SJSA1 (cell line): Measurements from ENCODE around the gene GLB1L3. TPM values are rescaled to one million over a fixed set of nuclear protein-coding genes. Genes with fewer than 3 reads are reported as not detected.

Experiments used
- DNase-seq, 2 experiments: peaks; one replicate each; pipeline ENCODE4 v3.0.0-alpha.2; 2015 to 2020; ENCODE audit warnings: low spot score in 2 of 2, low read depth in 1 of 2
- H3K27ac ChIP-seq: fragments of 250-450 bp; sonication (Bioruptor Pico); 2 replicates; pipeline ENCODE4 v1.5.1; 2020; ENCODE audit warnings: mild to moderate bottlenecking, moderate library complexity
- H3K27me3 ChIP-seq: fragments of 250-450 bp; sonication (Bioruptor Pico); replicated peaks from 2 replicates; pipeline ENCODE4 v1.5.1; 2020; ENCODE audit warnings: mild to moderate bottlenecking, moderate library complexity
- H3K36me3 ChIP-seq: fragments of 250-450 bp; sonication (Bioruptor Pico); 2 replicates; pipeline ENCODE4 v1.5.1; 2020; ENCODE audit warnings: mild to moderate bottlenecking
- H3K4me1 ChIP-seq: fragments of 250-450 bp; sonication (Bioruptor Pico); replicated peaks from 2 replicates; pipeline ENCODE4 v1.6.1; 2021; ENCODE audit warnings: mild to moderate bottlenecking
- H3K4me3 ChIP-seq: fragments of 250-450 bp; sonication (Bioruptor Pico); 2 replicates; pipeline ENCODE4 v1.5.1; 2020; ENCODE audit warnings: mild to moderate bottlenecking
- H3K9me3 ChIP-seq: fragments of 250-450 bp; sonication (Bioruptor Pico); replicated peaks from 2 replicates; pipeline ENCODE4 v1.5.1; 2020; ENCODE audit warnings: mild to moderate bottlenecking
- total RNA-seq: library from RNA; depleted of rRNA; stranded (reverse); fragments of >200 nt; shearing (Covaris generic); gene quantifications from 2 replicates; pipeline ENCODE4 v1.2.3, GENCODE V29; 2014

The GLB1L3 gene
- total RNA-seq, 1 experiment from 2014 or later: not detected

DNA sequence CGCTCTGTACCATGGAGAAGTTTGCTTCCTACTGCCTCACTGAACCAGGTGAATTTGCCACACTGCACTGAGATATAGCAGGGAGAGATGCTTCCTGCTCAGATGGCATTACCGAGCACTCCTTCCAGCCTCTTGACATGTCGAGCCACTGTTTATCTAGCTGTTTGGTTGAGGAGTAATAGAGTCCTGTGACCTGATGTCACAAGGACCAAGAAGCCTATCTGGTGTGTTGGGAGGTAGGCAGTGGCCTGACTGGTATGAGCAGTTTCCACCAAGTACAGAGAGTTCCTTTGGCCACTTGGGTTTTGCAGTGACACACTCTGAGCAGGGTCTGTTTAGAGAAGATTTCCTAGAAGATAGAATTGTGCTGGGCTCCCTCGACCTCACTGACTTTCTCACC, 17.6 kb upstream of the GLB1L3 start:
- no peaks in the 10 kb centered on the region for H3K9me3 ChIP-seq
- H3K4me3 ChIP-seq: no peak overlapping the region
- H3K4me1 ChIP-seq: no peaks in the 10 kb centered on the region; the same call in 1 of the 2 replicates
- no peaks in the 10 kb centered on the region for H3K36me3 ChIP-seq
- DNase-seq: no peak
- H3K27me3 ChIP-seq: no peaks in the 10 kb centered on the region
- H3K27ac ChIP-seq: no peak overlapping the region

DNA sequence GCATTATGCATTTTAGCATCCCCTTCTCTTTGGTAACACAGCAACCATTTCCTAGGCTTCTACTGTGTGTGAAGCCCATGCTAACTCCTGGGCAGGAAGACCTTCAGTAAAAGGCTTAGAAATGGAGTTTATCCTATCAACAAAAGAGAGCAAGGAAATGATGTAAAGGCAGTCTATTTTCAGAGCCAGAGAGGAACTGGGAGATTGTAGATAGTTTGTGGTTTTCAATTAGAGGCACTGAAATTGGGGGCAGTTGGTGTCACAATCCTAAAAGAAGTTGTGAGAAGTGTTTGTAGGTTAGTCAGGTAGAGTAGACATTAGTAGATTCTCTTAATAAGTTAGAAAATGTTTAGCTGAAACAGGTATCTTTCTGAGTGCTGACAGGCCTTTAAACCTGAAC, 15.7 kb upstream of the GLB1L3 start:
- Histone ChIP-seq H3K9me3 (no peaks in the 10 kb centered on the region), H3K36me3 (no peaks in the 10 kb centered on the region), H3K4me3 (no peak overlapping the region), H3K27ac (no peak overlapping the region), H3K27me3 (no peaks in the 10 kb centered on the region), H3K4me1 (no peaks in the 10 kb centered on the region)
- DNase-seq: no peak

DNA sequence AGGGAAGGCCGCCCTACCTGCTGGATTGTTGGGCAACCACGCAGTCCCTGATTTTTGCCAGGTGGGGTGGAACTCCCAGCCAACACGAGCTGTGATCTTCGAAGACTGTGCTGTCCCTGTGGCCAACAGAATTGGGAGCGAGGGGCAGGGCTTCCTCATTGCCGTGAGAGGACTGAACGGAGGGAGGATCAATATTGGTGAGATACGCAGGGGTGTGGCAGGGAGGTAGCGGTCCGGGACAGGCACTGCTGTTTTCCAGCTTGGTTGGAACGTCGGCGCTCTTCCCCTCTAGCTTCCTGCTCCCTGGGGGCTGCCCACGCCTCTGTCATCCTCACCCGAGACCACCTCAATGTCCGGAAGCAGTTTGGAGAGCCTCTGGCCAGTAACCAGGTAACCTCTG, 15.2 kb upstream of the GLB1L3 start:
- Histone ChIP-seq H3K27me3 (no peaks in the 10 kb centered on the region), H3K4me3 (no peak overlapping the region), H3K27ac (no peak overlapping the region), H3K4me1 (peaks cover 3% of the 10 kb centered on the region), H3K9me3 (no peaks in the 10 kb centered on the region), H3K36me3 (no peaks in the 10 kb centered on the region)
- DNase-seq: no peak

DNA sequence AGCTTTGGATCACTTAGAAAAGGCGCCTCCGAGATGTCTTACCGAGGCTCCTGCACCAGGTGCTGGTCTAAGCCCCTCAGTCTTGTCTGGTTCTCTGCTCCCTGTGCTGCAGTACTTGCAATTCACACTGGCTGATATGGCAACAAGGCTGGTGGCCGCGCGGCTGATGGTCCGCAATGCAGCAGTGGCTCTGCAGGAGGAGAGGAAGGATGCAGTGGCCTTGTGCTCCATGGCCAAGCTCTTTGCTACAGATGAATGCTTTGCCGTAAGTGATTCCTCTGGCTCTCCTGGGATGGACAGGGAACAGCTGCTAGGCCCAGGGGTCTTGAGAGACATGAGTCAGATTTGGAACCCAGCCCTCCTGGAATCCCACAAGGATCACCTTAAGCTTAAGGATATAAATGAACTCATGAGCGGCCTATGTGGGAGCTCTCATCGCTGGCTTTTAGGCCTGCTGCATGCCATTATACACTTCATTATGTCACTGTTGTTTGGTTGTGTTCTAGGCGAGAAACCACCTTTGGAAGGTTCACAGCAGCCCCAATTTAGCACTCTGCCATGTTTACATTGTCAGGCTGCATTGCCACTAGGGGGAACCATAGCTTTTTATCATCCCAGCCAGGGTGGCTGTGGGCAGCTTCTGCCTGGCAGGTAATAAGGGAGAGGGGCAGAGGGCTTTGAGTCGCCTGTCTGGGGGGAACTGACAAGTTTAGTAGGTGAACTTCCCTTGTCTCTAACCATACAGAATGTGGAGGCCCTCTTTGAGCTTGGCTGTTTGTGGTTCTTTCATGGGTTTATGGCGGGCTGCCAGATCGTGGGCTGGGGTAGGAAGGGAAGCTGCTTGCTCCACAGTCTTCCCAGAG, 14.3 kb upstream of the GLB1L3 start:
- Histone ChIP-seq H3K4me3 (no peak overlapping the region), H3K36me3 (no peaks in the 10 kb centered on the region), H3K27ac (no peak overlapping the region), H3K9me3 (no peaks in the 10 kb centered on the region), H3K27me3 (no peaks in the 10 kb centered on the region), H3K4me1 (peaks cover 11% of the 10 kb centered on the region)
- DNase-seq: no peak

DNA sequence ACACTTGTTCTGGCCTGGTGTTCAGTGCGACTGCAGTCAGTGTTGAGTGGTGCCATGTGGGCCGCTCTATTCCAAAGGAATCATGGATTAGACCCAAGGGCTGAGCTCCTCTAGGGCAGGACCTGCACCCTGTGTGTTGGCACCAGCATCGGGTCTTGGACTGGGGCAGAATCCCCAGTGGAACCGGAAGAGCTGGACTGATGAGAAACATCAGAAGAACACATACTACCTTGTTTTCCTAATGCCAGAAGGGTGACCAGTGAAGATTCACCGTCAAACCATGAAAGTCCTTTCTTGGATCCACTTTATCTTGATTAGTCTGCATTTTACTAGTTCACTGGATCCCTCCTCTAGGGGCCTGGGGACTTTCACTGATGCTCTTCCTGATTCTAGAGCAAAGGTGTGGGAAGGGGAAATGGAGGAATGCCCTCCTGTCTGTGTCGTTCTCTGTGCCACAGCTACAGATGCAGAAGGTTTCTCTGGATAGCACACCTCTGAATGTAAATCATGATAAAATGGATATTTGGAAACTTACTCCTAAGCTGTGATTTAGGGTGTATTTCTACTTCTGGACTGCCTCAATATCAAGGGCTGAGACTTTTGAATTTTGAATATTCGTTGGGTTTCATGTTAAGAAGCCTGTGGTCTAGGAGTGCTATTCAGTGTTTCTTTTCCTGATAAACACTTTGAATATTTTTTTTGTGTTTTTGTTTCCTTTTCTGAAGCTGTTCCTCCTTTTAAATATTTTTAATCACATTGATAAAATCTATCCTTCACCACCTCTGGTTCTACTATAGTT, 11.0 kb upstream of the GLB1L3 start:
- Histone ChIP-seq H3K4me1 (peaks cover 18% of the 10 kb centered on the region), H3K36me3 (no peaks in the 10 kb centered on the region), H3K27ac (no peak overlapping the region), H3K27me3 (no peaks in the 10 kb centered on the region), H3K9me3 (no peaks in the 10 kb centered on the region), H3K4me3 (no peak overlapping the region)
- DNase-seq: no peak

DNA sequence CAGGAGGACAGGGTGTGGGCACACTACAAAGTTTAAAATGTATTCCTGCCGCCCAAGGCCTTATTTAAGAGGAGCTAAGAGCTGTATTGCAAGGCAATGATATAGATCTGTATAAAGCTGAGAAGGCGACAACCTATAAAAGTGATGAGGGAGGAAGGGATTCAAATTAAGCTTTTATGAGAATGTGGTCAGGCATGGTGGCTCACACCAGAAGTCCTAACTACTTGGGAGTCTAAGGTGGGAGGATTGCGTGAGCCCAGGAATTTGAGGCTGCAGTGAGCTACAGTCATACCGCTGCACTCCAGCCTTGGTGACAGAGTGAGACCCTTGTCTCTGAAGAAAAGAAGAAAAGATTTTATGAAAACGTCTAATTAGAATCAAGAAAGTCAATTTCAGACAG, 9.7 kb upstream of the GLB1L3 start:
- no peaks in the 10 kb centered on the region for H3K36me3 ChIP-seq
- H3K9me3 ChIP-seq: no peaks in the 10 kb centered on the region
- no peaks in the 10 kb centered on the region for H3K27me3 ChIP-seq
- peak overlapping the region; percentile 72 for H3K27ac ChIP-seq
- no peak for DNase-seq
- no peak overlapping the region for H3K4me3 ChIP-seq
- H3K4me1 ChIP-seq: peaks cover 18% of the 10 kb centered on the region

DNA sequence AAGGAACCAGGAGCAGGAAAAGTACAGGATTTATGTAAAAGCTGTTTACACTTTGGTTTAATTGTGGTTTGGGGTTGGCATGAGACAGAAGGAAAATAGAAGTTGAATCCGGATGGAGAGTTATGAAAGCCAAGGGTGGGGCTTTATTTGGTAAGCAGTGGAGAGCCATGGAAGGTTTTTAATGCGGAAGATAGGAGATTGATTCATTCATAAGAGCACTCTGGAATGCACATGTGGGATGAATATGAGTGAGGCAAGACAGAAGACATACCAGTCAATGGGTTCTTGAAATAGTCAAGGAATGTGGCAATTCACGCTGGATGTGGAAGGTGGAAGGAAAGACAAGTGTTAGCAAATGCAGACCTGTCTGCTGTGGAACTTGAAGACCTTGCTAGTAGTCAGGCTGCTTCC, 9.3 kb upstream of the GLB1L3 start:
- peaks cover 18% of the 10 kb centered on the region for H3K4me1 ChIP-seq
- no peaks in the 10 kb centered on the region for H3K27me3 ChIP-seq
- H3K9me3 ChIP-seq: no peaks in the 10 kb centered on the region
- peak in 1 of 2 experiments; percentile 61 for DNase-seq
- H3K27ac ChIP-seq: peak overlapping the region; percentile 72
- no peak overlapping the region for H3K4me3 ChIP-seq
- no peaks in the 10 kb centered on the region for H3K36me3 ChIP-seq

DNA sequence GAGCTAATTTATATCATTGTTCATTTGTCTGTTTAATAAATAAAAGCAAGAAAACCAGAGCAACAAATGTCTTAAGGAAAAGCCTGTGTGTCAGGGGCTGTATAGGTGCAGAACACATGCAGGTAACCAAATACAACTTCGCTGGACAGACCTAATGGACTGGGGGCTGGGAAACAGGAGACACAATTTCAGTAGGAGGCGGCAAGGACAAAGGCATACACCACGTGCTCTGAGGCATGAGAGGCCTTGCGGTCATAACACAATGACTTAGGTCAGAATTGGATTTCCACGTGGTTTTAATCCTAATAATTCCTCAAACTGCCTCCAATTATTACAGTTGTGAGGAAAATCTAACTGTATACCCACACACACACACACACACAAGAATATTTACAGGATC, 8.7 kb upstream of the GLB1L3 start:
- Histone ChIP-seq H3K27me3 (no peaks in the 10 kb centered on the region), H3K4me1 (peaks cover 18% of the 10 kb centered on the region), H3K27ac (peak overlapping the region; percentile 72), H3K36me3 (no peaks in the 10 kb centered on the region), H3K4me3 (no peak overlapping the region), H3K9me3 (no peaks in the 10 kb centered on the region)
- no peak for DNase-seq

DNA sequence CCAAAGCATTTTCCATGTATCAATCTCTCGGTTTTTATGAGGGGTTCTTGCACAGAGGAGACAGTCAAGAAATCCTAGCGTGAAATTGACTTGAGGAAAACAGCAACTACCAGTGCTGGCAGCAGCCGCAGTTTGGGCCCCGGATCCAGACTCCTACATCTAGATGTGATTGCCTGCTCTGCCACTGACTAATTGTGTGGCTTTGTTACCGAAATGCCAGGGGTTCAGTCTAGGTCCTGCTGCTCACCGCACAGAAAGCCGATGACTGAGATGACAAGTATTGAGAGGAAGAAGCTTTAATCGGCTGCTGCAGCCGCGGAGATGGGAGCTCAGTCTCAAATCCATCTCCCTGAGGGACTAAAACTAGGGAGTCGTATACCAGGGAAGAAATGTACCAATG, 8.2 kb upstream of the GLB1L3 start:
- DNase-seq: no peak
- Histone ChIP-seq H3K36me3 (no peaks in the 10 kb centered on the region), H3K9me3 (no peaks in the 10 kb centered on the region), H3K27me3 (no peaks in the 10 kb centered on the region), H3K4me3 (no peak overlapping the region), H3K27ac (no peak overlapping the region), H3K4me1 (peaks cover 18% of the 10 kb centered on the region)

DNA sequence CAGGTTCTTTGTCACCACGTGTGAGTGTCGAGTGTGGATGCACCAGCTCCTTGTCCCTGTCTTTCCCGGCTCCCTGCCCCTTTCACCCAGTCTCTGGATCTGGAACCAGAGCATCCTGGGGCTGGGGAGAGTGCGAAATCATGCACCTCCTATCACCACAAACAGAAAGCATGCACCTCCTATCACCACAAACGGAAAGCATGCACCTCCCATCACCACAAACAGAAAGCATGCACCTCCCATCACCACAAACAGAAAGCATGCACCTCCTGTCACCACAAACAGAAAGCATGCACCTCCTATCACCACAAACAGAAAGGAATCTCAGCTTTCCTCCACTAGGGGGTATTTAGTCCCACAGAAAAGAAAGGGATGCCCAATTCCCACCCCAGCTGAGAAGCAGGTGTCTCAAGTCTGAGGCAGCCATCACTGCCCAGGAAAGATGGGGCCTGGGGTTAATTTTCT, 5.9 kb upstream of the GLB1L3 start:
- Histone ChIP-seq H3K9me3 (no peaks in the 10 kb centered on the region), H3K4me1 (peaks cover 18% of the 10 kb centered on the region), H3K27ac (no peak overlapping the region), H3K4me3 (no peak overlapping the region), H3K36me3 (no peaks in the 10 kb centered on the region), H3K27me3 (0 out of 2 replicates have a peak, but pooled peaks cover 2% of the 10 kb centered on the region)
- no peak for DNase-seq

DNA sequence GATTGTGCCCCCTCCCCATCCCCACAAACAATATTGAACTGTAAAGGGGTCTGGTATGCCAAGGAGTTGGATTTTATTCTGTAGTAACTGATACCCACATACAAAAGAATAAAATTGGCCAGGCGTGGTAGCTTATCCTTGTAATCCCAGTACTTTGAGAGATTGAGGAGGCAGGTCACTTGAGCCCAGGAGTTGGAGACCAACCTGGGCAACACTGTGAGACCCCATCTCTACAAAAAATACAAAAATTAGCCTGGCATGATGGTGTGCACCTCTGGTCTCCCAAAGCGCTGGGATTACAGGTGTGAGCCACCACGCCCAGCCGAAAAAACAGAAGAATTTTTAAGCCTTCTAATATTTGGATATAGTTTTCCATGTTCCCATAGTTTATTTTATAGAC, 4.2 kb upstream of the GLB1L3 start:
- H3K4me3 ChIP-seq: no peak overlapping the region
- H3K9me3 ChIP-seq: no peaks in the 10 kb centered on the region
- no peak for DNase-seq
- no peak overlapping the region for H3K27ac ChIP-seq
- peaks cover 6% of the 10 kb centered on the region for H3K4me1 ChIP-seq
- H3K36me3 ChIP-seq: no peaks in the 10 kb centered on the region
- peaks cover 19% of the 10 kb centered on the region for H3K27me3 ChIP-seq

DNA sequence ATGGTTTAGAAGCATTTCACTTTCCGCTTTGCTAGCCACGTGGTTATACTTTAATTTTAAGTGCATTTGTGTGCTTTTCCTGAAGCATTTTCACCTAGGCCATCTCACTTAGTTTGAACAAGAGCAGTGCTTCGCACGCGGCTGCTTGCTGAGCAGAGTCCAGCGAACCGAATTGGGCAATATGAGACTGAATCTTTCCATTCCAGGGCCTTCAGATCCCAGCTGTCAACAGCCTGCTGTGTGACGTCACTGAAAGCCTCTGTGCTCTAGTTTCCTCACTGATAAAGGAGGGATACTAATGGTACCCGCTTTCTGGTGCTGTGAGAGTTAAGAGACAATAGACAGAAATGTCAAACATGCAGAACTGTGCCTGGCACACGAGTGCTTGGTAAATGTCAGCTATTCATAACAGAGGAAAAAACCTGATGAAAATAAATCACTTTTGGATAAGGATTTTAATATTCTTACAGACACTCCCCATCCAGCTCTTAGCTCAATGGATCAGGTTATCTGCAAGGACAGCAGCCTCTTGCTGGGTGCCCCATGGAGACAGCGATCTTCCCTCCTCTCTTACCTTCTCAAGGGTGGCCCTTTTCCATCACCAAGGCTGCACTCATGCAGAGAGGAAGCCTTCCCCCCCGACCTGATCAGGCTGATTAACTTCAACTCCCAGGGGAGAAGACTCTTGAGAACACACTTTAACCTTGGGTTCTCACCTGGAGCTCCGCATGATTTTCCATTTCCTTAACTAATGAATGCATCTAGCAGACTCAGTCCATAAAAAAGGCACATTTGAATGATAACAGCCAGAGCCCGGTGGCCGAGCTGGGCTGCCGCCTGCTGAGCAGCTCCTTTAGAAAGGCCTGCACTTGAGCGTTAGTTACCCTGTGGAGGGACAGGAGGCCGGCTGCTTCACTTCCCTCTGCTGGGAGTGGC, 3.5 kb upstream of the GLB1L3 start:
- no peak for DNase-seq
- Histone ChIP-seq H3K27ac (no peak overlapping the region), H3K9me3 (no peaks in the 10 kb centered on the region), H3K4me3 (no peak overlapping the region), H3K4me1 (no peaks in the 10 kb centered on the region), H3K36me3 (no peaks in the 10 kb centered on the region), H3K27me3 (peaks cover 21% of the 10 kb centered on the region)

DNA sequence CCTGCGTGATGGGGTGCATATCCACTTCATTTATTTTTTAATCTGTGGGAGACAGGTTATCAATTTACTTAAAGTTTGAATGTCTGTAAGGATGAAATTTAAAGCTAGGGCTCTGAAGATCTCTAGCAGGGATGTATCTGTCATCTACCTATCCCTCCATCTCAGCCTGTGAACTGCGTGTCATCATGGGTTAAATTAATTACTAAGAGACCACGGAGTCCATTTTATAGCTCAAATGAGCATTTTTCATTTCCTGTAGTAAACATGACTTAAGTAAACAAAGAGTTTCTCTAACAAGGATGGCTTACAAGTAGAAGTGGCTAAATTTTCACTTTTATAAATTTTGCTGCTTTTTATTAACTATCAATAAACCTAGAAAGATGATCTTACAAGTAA, 2.9 kb upstream of the GLB1L3 start:
- no peak for DNase-seq
- H3K27ac ChIP-seq: no peak overlapping the region
- H3K27me3 ChIP-seq: peaks cover 21% of the 10 kb centered on the region
- H3K9me3 ChIP-seq: no peaks in the 10 kb centered on the region
- no peaks in the 10 kb centered on the region for H3K36me3 ChIP-seq
- H3K4me3 ChIP-seq: no peak overlapping the region
- no peaks in the 10 kb centered on the region for H3K4me1 ChIP-seq
